Measurements from ENCODE around the gene SLC52A1.

GRCh38 chr17:5065227-5065744 lies 30.1 kb upstream of the SLC52A1 start:
- TF ChIP-seq CTCF (IDR thresholded peaks at IDR 0.05) (no peak), POLR2A (IDR thresholded peaks at IDR 0.05) (no peak)
